ENCODE results near the gene RAP2A.
A peak's percentile ranks its signal among the peaks of the same experiment; 100 is the strongest.

Gene RAP2A

GRCh38 chr13:97433727-97434396 is at the start of gene RAP2A:
TSS of gene RAP2A (plus strand) at chr13:97434169. CDS start at chr13:97434471, 302 bp downstream.
- DNase-seq = peak; percentile 84

- DNase-seq = no peak
Observed at GRCh38 chr13:97384371-97384770, 49.6 kb upstream of the RAP2A start.

DNA sequence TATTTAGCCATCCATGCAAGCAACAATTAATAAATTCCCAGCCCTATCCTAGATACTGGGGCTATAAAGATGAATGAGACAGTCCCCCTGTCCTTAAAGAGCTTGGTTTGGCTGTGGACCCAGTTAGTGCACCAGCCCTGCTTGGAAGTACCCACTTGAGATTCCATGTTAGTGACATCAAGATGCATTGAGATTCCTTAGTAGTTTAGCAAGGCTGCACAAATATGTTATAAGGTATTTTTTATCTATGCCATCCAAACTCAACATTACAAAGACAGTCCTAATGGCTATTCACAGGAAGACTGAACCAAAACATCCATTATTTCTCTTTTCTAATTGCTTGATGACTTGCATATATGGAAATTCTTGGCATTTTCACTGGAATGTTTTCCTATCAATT is 48.8 kb upstream of the RAP2A start:
- no peak for DNase-seq

DNA sequence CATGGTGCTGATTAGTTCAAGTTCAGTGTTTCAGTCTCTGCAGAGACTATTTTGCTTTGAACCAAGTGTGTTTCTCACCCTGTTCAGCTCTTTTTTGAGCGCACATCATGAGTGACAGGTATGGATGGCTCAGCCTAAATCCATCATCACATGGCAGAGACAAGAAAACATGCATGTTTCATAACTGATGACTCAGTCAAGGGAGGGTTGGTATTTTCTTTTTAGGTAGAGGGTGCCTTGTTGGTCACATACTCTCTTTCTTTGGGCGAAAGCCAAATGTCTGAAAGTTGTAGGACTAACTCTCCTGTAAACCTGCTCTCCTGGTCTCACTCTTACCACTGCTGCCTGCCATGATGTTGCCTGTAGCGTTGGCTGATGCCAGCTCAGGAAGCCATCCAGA is 48.1 kb upstream of the RAP2A start:
- DNase-seq = no peak

DNA sequence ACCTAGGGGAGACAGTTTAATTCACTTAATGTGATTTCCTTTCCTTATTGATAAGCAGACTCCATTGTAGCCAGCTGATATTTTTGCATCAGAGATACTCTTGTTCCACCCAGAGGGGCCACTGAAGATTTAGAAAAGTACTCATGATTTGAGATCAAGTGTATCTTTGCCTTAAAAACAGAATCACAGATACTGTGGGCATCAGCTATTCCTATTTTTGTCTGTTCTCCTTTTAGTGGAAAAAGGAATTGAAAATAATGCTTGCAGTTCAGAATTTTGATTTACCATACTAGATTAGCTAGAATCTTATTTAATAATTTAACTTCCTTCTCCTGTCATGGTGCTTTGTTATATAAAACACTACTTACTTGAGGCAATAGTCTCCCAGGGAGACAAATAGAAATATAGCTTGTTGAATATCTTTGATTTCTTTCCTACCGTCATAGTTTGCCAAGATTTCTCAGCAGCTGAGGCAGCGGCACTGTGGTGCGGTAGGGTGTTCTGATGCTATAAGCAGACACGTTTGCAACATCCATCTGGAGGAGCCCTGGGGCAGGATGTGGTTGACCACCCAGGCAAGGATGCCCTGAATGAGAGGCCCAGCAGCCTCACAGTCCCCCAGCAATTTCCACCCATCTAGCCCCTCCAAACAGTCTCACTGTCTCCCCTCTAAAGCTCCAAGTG is 47.0 kb upstream of the RAP2A start:
- no peak for DNase-seq

- DNase-seq = no peak
Observed at GRCh38 chr13:97387485-97387839, 46.5 kb upstream of the RAP2A start.

DNA sequence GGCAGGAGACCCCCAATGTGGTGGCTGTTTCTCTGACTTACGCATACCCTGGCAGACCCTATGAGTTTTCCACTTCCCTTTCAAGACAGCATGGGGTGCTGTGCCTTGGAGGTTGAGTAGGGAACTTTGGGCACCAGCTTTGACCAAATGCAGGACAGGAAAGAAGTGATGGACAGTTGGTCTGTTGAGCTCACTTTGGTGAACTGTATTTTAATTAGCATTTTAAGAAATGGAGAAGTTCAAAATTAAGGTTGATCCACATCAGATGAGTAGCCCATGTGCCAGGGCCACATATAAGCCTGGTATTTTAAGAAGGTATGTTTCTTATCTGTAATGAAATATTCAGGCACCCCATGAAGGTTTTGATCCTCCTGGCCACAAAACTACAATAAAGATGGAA is 46.1 kb upstream of the RAP2A start:
- DNase-seq = no peak

DNA sequence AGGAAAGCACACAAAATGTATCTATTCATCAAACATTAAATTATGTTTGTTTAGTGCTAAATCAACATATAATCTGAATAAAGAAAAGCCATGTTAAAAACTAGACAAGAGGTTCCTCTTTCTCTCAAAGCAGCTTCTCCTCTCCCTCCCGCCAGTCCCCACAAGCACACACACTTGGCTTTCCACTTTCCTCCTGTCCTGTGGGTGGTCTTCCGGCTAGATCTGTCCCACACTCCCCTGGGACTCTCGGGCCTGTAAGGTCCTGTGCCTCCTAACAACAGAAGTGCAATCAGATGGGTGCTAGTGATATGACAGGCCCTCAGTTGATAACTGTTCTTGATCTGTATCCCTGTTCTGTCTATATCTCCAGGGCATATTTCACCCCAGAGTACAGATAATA is 45.6 kb upstream of the RAP2A start:
- DNase-seq = no peak

- no peak for DNase-seq
Observed at GRCh38 chr13:97390941-97391600, 42.9 kb upstream of the RAP2A start.

GRCh38 chr13:97392020-97392419 is 41.9 kb upstream of the RAP2A start:
- DNase-seq = no peak

DNA sequence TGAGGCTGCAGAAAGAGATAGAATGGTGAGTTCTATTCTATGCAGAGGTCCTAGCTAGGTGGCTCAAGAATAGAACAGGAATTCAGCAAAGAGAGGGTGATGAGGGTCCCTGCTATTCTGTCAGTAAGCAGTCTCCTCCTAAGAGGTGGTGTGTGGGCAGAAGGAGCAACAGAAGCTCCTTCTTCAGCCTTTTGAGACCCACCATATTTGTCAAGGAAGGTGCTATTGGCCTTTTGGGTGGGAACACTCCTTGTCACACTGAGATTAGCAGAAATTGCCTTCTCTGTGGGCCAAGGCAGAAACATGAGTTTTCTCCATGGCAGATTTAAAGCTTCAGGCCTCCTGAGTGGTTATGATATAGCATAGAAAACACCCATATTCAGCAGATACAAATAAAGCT is 39.4 kb upstream of the RAP2A start:
- DNase-seq = no peak

DNA sequence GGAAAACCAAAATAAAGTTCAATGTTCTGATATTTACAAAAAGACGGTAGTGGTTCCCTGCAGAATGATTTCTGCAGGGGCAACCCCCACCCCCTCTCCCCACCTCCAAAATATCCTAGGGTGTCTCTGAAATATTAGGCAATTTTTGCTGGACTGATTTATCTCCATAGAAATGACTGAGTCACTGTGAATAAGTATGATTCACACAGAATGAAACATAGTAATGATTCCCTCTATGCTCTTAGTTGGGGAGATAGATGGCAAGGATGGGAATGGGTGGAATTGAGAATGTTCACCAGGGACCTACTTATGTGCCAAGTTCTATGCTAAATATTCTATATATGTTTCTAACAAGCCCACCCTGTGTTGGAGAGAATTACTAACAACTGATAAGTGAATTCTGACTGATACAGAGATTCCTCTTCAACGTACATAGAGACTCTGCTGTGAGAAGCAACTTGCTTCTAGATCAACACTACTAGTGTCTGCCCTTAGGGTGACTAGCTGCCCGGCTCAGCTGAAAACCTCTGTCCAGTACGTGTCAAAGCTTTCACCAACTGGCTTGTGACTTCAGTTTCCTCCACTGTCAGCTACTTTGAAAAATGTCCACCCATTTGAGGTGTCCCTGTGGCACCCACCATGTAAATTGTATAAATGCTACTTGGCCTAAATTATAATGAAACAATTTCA is 38.4 kb upstream of the RAP2A start:
- no peak for DNase-seq

DNA sequence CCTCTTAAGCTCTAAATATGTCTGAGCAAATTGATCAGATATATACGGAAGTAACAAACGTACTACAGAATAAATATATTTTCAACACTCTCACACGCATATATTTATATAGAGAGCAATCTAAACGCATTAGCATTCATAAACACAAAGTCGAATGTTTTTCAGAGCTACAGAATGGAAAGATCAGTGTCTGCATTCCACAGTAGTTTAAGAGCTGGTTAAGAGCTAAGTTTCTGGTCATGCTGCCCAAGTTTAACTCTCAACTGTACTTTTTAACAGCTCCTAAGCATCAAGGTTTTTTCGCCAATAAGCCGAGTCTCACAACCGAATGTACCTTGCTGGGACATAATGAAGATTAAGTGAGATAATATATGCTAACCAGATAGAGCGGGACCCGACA is 36.7 kb upstream of the RAP2A start:
- DNase-seq = no peak

DNA sequence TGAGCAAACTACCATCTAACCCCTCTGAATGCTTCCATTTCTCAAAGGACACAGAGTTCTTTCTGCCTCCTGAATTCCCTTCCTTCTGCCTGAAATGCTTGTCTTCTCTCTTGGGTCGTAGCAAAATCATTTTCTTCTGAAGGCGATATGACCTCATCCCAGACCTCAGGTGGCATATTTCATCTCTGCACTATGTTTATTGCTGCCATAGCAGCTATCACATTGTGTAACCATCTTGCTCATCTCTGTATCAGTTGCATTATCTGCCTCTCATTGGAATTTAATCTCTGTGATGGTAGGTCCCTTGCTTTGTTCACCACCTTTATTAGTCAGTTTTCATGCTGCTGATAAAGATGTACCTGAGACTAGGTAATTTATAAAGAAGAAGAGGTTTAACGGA is 32.5 kb upstream of the RAP2A start:
- DNase-seq = no peak

- DNase-seq = no peak
Observed at GRCh38 chr13:97403893-97404750, 29.8 kb upstream of the RAP2A start.

DNA sequence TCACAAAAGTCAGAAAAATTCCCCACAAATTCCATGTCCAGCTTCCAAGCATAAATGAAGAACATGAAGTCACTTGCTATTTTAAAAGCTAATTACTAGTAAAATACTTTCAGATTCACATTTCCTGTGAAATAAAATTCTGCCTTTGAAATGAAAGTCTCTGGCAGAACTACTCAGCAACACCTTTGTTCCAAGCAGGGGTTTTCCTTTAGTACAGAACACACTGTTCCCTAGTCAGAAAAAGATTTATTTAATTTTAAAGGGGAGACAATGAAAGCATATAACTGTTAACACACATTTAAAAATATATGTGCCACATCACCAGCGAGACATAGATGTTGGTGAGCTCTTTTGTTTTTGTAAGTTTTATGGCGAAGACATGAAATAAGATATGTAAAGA is 26.4 kb upstream of the RAP2A start:
- no peak for DNase-seq

DNA sequence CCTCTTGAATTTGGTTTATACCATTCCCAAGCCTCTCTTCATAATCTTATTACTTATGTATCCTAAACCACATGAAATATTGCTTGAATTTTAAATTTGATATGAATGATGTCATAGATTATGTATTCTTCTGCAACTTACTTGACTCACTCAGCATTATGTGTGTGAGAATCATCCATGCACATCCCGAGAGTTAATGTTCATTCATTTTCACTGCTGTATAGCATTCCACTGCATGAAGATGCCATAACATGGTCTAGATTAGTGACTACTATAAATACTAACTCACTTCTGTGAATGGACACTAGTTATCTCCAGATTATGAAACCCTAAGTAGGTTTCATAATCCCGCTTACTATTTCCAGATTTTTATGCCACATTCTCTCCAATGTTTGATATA is 25.0 kb upstream of the RAP2A start:
- DNase-seq = no peak

- DNase-seq = no peak
Observed at GRCh38 chr13:97411984-97412383, 22.0 kb upstream of the RAP2A start.

DNA sequence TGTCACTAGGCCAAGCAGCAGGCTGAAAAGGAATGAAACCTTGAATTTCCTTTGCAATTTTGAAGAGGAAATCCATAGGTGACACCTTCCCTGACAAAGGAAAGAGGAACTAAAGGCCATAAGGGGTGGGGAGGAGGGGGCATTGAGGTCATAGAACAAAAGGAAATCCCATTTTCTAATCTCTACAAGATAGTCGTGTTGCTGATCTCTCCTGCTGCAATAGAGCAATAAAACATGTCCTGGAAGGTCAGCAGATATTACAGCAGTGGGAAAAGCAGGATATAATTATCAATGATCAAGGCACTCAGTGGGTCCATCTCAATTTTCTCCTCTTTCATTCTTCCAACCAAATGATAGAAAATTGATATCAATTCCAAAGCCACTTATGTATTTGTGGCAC is 20.3 kb upstream of the RAP2A start:
- no peak for DNase-seq

- DNase-seq = no peak
Observed at GRCh38 chr13:97414392-97414791, 19.6 kb upstream of the RAP2A start.

GRCh38 chr13:97417698-97418097 is 16.3 kb upstream of the RAP2A start:
- no peak for DNase-seq

DNA sequence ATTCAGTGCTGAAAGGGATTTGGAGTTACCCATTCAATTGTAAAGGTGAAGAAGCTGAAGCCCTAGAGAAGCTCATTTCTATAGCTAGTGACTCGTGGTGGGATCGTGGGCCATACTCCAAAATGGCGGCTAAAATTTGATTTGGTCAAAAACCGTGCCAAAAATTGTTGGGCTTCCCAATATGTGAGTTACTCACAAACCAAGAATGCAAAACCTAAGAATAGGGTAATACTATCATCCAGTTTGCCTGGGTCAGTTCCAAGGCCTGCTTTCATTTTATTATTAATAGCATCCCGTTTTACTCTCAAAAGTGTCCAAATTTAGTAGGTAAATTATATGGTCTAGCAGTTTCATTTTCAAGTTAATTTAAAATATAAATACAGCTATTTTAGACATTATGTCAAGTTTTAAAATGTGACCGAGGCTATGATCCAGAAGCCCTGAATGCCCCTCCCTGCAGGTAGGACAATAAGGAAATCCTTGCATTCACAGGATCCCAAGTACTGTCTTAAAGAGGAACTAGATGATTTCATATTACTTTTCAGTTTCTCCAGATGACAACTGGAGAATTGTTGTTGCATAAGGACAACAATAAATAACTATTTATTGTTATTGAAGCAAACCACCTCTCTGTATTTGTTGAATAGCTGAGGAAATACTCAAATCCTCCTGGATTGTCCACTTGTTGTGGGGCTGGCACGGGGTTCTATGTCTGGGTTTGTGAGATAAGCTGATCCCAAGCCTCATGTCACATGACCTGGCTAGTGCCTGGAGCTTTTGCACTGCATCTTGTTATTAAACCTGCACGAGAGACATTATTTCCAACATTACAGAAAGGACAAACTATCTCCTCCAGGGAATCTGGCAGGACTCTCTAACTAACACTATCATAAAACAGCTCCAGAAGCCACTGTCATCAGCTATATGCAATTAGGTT is 11.6 kb upstream of the RAP2A start:
- no peak for DNase-seq

Measured in DMS53 (cell line).